GM12878 (cell line): Measurements from ENCODE around the gene CORO2B. TPM values are rescaled to one million over a fixed set of nuclear protein-coding genes. Genes with fewer than 3 reads are reported as not detected.

Experiments used
- ATAC-seq: fragments of 200-7000 bp; cut with Tn5 transposase; 3 replicates; pipeline ENCODE4 v1.9.1; 2020; ENCODE audit warnings: mild to moderate bottlenecking, moderate library complexity
- BruUV-seq: library from RNA; stranded (reverse); fragments of 400-500 nt; replicated peaks from 2 replicates; lab custom pipeline; 2021; lab: Mats Ljungman, UMichigan
- CTCF ChIA-PET: fragments of 300-600 bp; sonication (Branson Sonifier 250); formaldehyde crosslinking; extraction: SDS; loops from one replicate; lab custom pipeline; 2021; ENCODE audit warnings: inconsistent platforms; lab: Yijun Ruan, JAX
- POLR2A ChIA-PET: fragments of 350-600 bp; formaldehyde crosslinking; extraction: SDS; loops from one replicate; lab custom pipeline; 2021; ENCODE audit warnings: inconsistent platforms; lab: Charles Lee
- RAD21 ChIA-PET: fragments of 300-600 bp; sonication (Branson Sonifier 250); formaldehyde crosslinking; loops from one replicate; lab custom pipeline; 2023; ENCODE audit warnings: antibody characterized with exemption; ENCODE audit not compliant: unreplicated experiment; lab: Charles Lee
- SMC1A ChIA-PET: fragments of 300-600 bp; sonication (Branson Sonifier 250); formaldehyde crosslinking; loops from one replicate; lab custom pipeline; 2023; ENCODE audit not compliant: unreplicated experiment, uncharacterized antibody; lab: Charles Lee
- DNase-seq: peaks from one replicate; pipeline ENCODE4 v3.0.0-alpha.2; 2011; ENCODE audit warnings: low read depth, low spot score
- FAIRE-seq: peaks from 3 replicates; lab custom pipeline; 2011; peaks lifted over from hg19 to GRCh38; lab: Jason Lieb, UNC
- H2AFZ ChIP-seq: 2 replicates; pipeline ENCODE4 v1.6.0; 2011; ENCODE audit warnings: low read depth, low read length, control low read depth; ENCODE audit not compliant: control insufficient read depth
- H3K27ac ChIP-seq: 2 replicates; pipeline ENCODE4 v1.5.1; 2011; ENCODE audit warnings: control low read depth; ENCODE audit not compliant: control insufficient read depth, insufficient read depth
- H3K27me3 ChIP-seq, 2 experiments: replicated peaks in 1 of 2; 2 replicates each; pipeline versions ENCODE4 v1.6.0 to v1.6.1; 2011; ENCODE audit warnings: low read length in 1 of 2; ENCODE audit not compliant: control insufficient read depth in 2 of 2, insufficient read depth in 2 of 2
- H3K36me3 ChIP-seq, 2 experiments: 2 replicates each; pipeline ENCODE4 v1.5.1; 2011; ENCODE audit warnings: low read length in 1 of 2; ENCODE audit not compliant: control insufficient read depth in 2 of 2, insufficient read depth in 2 of 2
- H3K4me1 ChIP-seq: 2 replicates; pipeline ENCODE4 v1.6.1; 2011; ENCODE audit warnings: mild to moderate bottlenecking, low read length, moderate library complexity, mixed read lengths; ENCODE audit not compliant: control insufficient read depth, insufficient read depth
- H3K4me2 ChIP-seq: 2 replicates; pipeline ENCODE4 v1.6.0; 2011; ENCODE audit warnings: control low read depth; ENCODE audit not compliant: control insufficient read depth, insufficient read depth
- H3K4me3 ChIP-seq: fragments of 200-600 bp; sonication (generic); 2 replicates; pipeline ENCODE4 v1.5.1; 2016
- H3K79me2 ChIP-seq: 2 replicates; pipeline ENCODE4 v1.6.0; 2011; ENCODE audit warnings: low read length; ENCODE audit not compliant: control insufficient read depth, insufficient read depth
- H3K9ac ChIP-seq: 2 replicates; pipeline ENCODE4 v1.8.0; 2011; ENCODE audit warnings: low read length, control low read depth, mixed read lengths; ENCODE audit not compliant: control insufficient read depth, insufficient read depth
- H3K9me3 ChIP-seq: replicated peaks from 3 replicates; pipeline ENCODE4 v1.5.1; 2011; ENCODE audit warnings: mild to moderate bottlenecking, low read length; ENCODE audit not compliant: control insufficient read depth, insufficient read depth
- H4K20me1 ChIP-seq: 2 replicates; pipeline ENCODE4 v1.6.0; 2011; ENCODE audit not compliant: control insufficient read depth, insufficient read depth
- CBX5 ChIP-seq: sonication (generic); IDR thresholded peaks from 2 replicates; pipeline ENCODE4 v1.6.1; 2016; ENCODE audit warnings: low read depth, moderate library complexity, mild to moderate bottlenecking, inconsistent platforms
- KAT2A ChIP-seq: conservative IDR thresholded peaks from 2 replicates; pipeline ENCODE4 v1.6.1; 2011; ENCODE audit warnings: low read depth, low read length; ENCODE audit not compliant: control insufficient read depth
- MEF2A ChIP-seq: IDR thresholded peaks from 2 replicates; pipeline ENCODE4 v1.6.1; 2011; ENCODE audit warnings: low read depth, mild to moderate bottlenecking, low read length, moderate library complexity; ENCODE audit not compliant: insufficient read depth
- NR2C2 ChIP-seq: IDR thresholded peaks from 2 replicates; pipeline ENCODE4 v1.6.1; 2011; ENCODE audit warnings: borderline replicate concordance, low read depth; ENCODE audit not compliant: control insufficient read depth, insufficient read length
- POLR2AphosphoS2 ChIP-seq: IDR thresholded peaks from 2 replicates; pipeline ENCODE4 v1.6.1; 2011; ENCODE audit warnings: low read depth, mild to moderate bottlenecking, low read length, improper control_type of control experiment, moderate library complexity
- RAD51 ChIP-seq: fragments of 450-650 bp; IDR thresholded peaks from 2 replicates; pipeline ENCODE4 v1.6.1; 2016; ENCODE audit warnings: moderate library complexity, mild to moderate bottlenecking, inconsistent platforms
- SIX5 ChIP-seq: IDR thresholded peaks from 2 replicates; pipeline ENCODE4 v1.6.1; 2011; ENCODE audit warnings: mild to moderate bottlenecking, low read depth, low read length, moderate library complexity; ENCODE audit not compliant: severe bottlenecking
- STAT3 ChIP-seq: IDR thresholded peaks from 2 replicates; pipeline ENCODE4 v1.6.1; 2011; ENCODE audit warnings: low read depth, low read length, improper control_type of control experiment
- ZNF384 ChIP-seq: IDR thresholded peaks from 2 replicates; pipeline ENCODE4 v1.6.1; 2012; ENCODE audit warnings: low read depth, mild to moderate bottlenecking, low read length, improper control_type of control experiment, borderline replicate concordance
- WGBS: methylation state at CpG from one replicate; pipeline ENCODE4 v1.1.6; 2016; ENCODE audit warnings: low lambda C conversion rate; ENCODE audit not compliant: insufficient replicate concordance, insufficient coverage; ENCODE audit errors: missing lambda C conversion rate; 5-methylcytosine and 5-hydroxymethylcytosine counted together
- in situ Hi-C: fragments of 300-500 bp; cut with MboI; formaldehyde crosslinking; loops from 9 replicates; pipeline ENCODE4 v1.14.3; 2018; ENCODE audit warnings: mixed read lengths
- intact Hi-C: fragments of 100-400 bp; cut with micrococcal nuclease; formaldehyde crosslinking; loops from one replicate; pipeline ENCODE4 v1.14.2; 2022; ENCODE audit not compliant: unreplicated experiment
- polyA plus RNA-seq, 11 experiments: library from polyadenylated mRNA; depleted of rRNA in 4 of 11; unstranded in 6 of 11; stranded (reverse) in 5 of 11; fragments of >200 nt; fragmentation: Nextera tagmentation in 4 of 11; fragmentation: Illumina TruSeq in 1 of 11; extraction: Ambion mirVana in 4 of 11; extraction: Trizol in 1 of 11; gene quantifications; 1 replicate in 1 of 11; 2 replicates in 10 of 11; pipeline versions ENCODE4 v1.2.1 to v1.2.3, GENCODE V29; 2011 to 2016; ENCODE audit warnings: inconsistent platforms in 2 of 11, missing spikeins in 2 of 11, low read depth in 1 of 11
- total RNA-seq, 4 experiments: library from RNA; depleted of rRNA in 3 of 4; stranded (reverse); fragments of >200 nt in 3 of 4; fragmentation: Illumina TruSeq in 1 of 4; extraction: Trizol in 1 of 4; gene quantifications; 2 replicates each; pipeline versions ENCODE4 v1.2.1 to v1.2.3, GENCODE V29; 2013 to 2021
- TF ChIP-seq, protein P1 (sequence below): fragments of 150-350 bp; IDR thresholded peaks from 2 replicates; pipeline ENCODE4 v1.6.1; 2014; ENCODE audit warnings: mild to moderate bottlenecking, low read depth, low read length
- TF ChIP-seq, protein P2 (sequence below), 3 experiments: IDR thresholded peaks in 2 of 3; conservative IDR thresholded peaks in 1 of 3; 2 replicates each; pipeline ENCODE4 v1.5.1; 2011; ENCODE audit warnings: low read depth in 3 of 3, low read length in 3 of 3, mild to moderate bottlenecking in 3 of 3, control low read depth in 2 of 3, moderate library complexity in 2 of 3, inconsistent platforms in 1 of 3, mixed read lengths in 1 of 3; ENCODE audit not compliant: control insufficient read depth in 2 of 3, insufficient read depth in 1 of 3; ENCODE audit errors: extremely low read depth in 1 of 3
- TF ChIP-seq, protein P3 (sequence below): fragments of 450-650 bp; conservative IDR thresholded peaks from 2 replicates; pipeline ENCODE4 v1.6.1; 2017; ENCODE audit warnings: mild to moderate bottlenecking, moderate library complexity

The CORO2B gene
- total and polyA plus RNA-seq, 10 of the 15 experiments (the other 5 are each of a cell fraction or from before 2014, with no cell fraction given): 0.05 to 0.73 (median 0.13) TPM; not detected in 4

DNA sequence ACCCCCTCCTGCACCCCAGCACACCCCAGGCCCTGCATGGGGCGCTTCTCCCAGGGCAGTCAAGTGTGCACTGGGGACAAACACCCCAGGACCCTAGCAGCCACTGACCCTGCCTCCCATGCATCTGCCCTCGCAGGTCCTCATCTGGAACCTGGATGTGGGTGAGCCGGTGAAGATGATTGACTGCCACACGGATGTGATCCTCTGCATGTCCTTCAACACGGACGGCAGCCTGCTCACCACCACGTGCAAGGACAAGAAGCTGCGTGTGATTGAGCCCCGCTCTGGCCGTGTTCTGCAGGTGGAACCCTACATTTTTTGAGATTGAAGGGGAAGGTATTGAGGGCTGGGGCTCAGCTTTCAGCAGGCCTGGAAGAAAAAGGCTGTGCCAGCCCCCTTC, 132.6 kb downstream of the CORO2B start:
- SMC1A ChIA-PET: no interaction called here
- TF ChIP-seq, protein P1, sequence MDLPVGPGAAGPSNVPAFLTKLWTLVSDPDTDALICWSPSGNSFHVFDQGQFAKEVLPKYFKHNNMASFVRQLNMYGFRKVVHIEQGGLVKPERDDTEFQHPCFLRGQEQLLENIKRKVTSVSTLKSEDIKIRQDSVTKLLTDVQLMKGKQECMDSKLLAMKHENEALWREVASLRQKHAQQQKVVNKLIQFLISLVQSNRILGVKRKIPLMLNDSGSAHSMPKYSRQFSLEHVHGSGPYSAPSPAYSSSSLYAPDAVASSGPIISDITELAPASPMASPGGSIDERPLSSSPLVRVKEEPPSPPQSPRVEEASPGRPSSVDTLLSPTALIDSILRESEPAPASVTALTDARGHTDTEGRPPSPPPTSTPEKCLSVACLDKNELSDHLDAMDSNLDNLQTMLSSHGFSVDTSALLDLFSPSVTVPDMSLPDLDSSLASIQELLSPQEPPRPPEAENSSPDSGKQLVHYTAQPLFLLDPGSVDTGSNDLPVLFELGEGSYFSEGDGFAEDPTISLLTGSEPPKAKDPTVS: no peak
- H3K79me2 ChIP-seq: no peaks in the 10 kb centered on the region
- no peaks in the 10 kb centered on the region for H4K20me1 ChIP-seq
- H3K4me1 ChIP-seq: no peaks in the 10 kb centered on the region
- H3K36me3 ChIP-seq: no peaks in the 10 kb centered on the region
- no peak for ATAC-seq
- intact Hi-C loops (no loop called here), in situ Hi-C loops (no loop called here)
- no peak overlapping the region for H2AFZ ChIP-seq
- peaks cover 2 to 3% of the 10 kb centered on the region in 2 experiments; a peak in 1 of 4 replicates for H3K27me3 ChIP-seq
- RAD21 ChIA-PET: no interaction called here
- H3K4me3 ChIP-seq: no peak overlapping the region
- DNase-seq: no peak
- H3K27ac ChIP-seq: no peak overlapping the region
- H3K4me2 ChIP-seq: no peak overlapping the region
- H3K9me3 ChIP-seq: no peaks in the 10 kb centered on the region
- no TSS peak for BruUV-seq
- POLR2A ChIA-PET: no interaction called here
- FAIRE-seq: no peak
- 15% methylated on average over 10 of the region's 10 CpGs for WGBS
- H3K9ac ChIP-seq: no peak overlapping the region
- CTCF ChIA-PET: no interaction called here

DNA sequence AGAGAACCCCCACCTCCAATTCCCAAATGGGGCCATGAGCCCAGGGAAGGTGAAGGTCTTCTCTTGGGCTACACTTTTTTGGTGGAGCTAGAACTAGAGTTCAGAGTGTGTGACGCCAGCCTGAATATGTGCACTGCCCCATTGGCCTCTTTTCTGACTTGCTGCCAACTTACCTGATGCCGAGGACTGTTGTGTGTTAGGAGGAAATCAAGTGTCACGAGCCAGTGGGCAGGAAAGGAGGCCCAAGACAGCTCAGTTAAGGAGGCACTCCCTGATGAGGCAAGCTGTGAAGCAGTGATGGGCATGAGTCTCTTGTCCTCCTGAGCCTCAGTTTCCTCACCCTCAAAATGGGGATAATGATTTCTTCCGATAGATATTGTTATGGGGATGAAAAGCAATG, 134.1 kb downstream of the CORO2B start:
- H3K27ac ChIP-seq: no peak overlapping the region
- no peak overlapping the region for H3K9ac ChIP-seq
- CTCF ChIA-PET: interaction anchor here (0.6 to 1.2 kb wide), 3 partner anchors 39 to 829 kb away, joined by 3 read pairs; no protein-coding TSS in a partner anchor
- FAIRE-seq (no peak), ATAC-seq (no peak), DNase-seq (no peak)
- RAD21 ChIA-PET: no interaction called here
- H3K79me2 ChIP-seq: no peaks in the 10 kb centered on the region
- H3K4me1 ChIP-seq: no peaks in the 10 kb centered on the region
- 7% methylated on average over 4 of the region's 4 CpGs for WGBS
- no peaks in the 10 kb centered on the region for H4K20me1 ChIP-seq
- no peak overlapping the region for H2AFZ ChIP-seq
- BruUV-seq: no TSS peak
- POLR2A ChIA-PET: no interaction called here
- H3K36me3 ChIP-seq: no peaks in the 10 kb centered on the region
- SMC1A ChIA-PET: interaction anchor here (1.8 kb wide), 1 partner anchor 10 kb away, joined by 3 read pairs; no protein-coding TSS in a partner anchor
- H3K4me3 ChIP-seq: no peak overlapping the region
- no peak overlapping the region for H3K4me2 ChIP-seq
- H3K27me3 ChIP-seq: peaks cover 2 to 3% of the 10 kb centered on the region in 2 experiments; a peak in 1 of 4 replicates
- intact Hi-C loops (no loop called here), in situ Hi-C loops (no loop called here)
- no peaks in the 10 kb centered on the region for H3K9me3 ChIP-seq
- TF ChIP-seq STAT3 (no peak), ZNF384 (no peak), CBX5 (no peak), POLR2AphosphoS2 (no peak), RAD51 (no peak), MEF2A (no peak), SIX5 (no peak), KAT2A (no peak), NR2C2 (no peak)
- TF ChIP-seq, protein P2, sequence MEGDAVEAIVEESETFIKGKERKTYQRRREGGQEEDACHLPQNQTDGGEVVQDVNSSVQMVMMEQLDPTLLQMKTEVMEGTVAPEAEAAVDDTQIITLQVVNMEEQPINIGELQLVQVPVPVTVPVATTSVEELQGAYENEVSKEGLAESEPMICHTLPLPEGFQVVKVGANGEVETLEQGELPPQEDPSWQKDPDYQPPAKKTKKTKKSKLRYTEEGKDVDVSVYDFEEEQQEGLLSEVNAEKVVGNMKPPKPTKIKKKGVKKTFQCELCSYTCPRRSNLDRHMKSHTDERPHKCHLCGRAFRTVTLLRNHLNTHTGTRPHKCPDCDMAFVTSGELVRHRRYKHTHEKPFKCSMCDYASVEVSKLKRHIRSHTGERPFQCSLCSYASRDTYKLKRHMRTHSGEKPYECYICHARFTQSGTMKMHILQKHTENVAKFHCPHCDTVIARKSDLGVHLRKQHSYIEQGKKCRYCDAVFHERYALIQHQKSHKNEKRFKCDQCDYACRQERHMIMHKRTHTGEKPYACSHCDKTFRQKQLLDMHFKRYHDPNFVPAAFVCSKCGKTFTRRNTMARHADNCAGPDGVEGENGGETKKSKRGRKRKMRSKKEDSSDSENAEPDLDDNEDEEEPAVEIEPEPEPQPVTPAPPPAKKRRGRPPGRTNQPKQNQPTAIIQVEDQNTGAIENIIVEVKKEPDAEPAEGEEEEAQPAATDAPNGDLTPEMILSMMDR (IDR thresholded peaks at IDR 0.05 in 2 of 3, conservative IDR thresholded peaks at IDR 0.05 in 1 of 3; ENCODE audit: control insufficient read depth in 2 of 3, extremely low read depth in 1 of 3, insufficient read depth in 1 of 3, low read depth in 3 of 3, low read length in 3 of 3): no peak
- TF ChIP-seq, protein P3, sequence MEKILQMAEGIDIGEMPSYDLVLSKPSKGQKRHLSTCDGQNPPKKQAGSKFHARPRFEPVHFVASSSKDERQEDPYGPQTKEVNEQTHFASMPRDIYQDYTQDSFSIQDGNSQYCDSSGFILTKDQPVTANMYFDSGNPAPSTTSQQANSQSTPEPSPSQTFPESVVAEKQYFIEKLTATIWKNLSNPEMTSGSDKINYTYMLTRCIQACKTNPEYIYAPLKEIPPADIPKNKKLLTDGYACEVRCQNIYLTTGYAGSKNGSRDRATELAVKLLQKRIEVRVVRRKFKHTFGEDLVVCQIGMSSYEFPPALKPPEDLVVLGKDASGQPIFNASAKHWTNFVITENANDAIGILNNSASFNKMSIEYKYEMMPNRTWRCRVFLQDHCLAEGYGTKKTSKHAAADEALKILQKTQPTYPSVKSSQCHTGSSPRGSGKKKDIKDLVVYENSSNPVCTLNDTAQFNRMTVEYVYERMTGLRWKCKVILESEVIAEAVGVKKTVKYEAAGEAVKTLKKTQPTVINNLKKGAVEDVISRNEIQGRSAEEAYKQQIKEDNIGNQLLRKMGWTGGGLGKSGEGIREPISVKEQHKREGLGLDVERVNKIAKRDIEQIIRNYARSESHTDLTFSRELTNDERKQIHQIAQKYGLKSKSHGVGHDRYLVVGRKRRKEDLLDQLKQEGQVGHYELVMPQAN: no peak
